Rectal smooth muscle tissue (tissue), 1 donor: ENCODE measurements around the gene CD109.

ENCODE experiments used
- H3K27ac ChIP-seq: one replicate; pipeline ENCODE4 v1.7.0; 2013; ENCODE audit warnings: low read depth, low read length, inconsistent platforms
- H3K27me3 ChIP-seq: one replicate; pipeline ENCODE4 v1.7.0; 2013; ENCODE audit warnings: low read length; ENCODE audit not compliant: control insufficient read depth, insufficient read depth
- H3K36me3 ChIP-seq: one replicate; pipeline ENCODE4 v1.7.0; 2013; ENCODE audit warnings: low read length; ENCODE audit not compliant: control insufficient read depth, insufficient read depth
- H3K4me1 ChIP-seq: one replicate; pipeline ENCODE4 v1.7.0; 2013; ENCODE audit warnings: low read length; ENCODE audit not compliant: control insufficient read depth, insufficient read depth
- H3K4me3 ChIP-seq: one replicate; pipeline ENCODE4 v1.7.0; 2013; ENCODE audit warnings: low read length
- H3K9ac ChIP-seq: one replicate; pipeline ENCODE4 v1.7.0; 2013; ENCODE audit warnings: low read length

CD109 gene

DNA sequence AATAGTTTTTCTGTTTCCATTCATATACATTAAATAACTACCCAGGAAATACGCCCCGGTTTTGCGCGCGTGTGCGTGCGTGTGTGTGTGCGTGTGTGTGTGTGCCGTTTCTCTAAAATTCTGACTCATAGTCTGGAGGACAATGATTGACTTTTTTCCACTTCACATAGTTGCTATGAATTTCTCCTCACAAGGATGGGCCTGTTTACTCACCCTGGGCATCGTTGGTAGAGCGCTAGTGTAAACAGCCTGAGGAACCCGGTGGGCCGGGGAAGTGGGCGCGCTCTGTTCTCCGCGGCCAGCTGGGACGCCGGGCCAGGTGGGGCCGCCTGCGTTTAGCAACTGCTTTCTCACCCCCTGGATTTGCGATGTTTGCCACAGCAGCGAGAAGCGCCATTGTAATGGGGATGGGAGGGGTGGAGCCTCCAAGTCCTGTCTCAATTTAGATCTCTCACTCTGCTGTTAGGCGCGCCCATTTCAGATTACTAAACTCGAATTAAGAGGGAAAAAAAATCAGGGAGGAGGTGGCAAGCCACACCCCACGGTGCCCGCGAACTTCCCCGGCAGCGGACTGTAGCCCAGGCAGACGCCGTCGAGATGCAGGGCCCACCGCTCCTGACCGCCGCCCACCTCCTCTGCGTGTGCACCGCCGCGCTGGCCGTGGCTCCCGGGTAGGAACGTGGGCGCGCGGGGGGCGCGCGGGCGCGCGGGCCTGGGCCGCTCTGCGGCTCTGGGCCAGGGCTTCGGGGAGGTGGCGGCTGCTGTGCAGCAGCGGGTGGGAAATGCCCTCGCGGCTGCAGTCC is at the start of gene CD109:
CD109 (plus strand) TSS at position 585 of the 803 bp plus-strand sequence; CDS start at position 598, 13 bp downstream.
- Histone ChIP-seq H3K9ac (peak within 1 kb of the TSS; percentile 68), H3K4me3 (peak within 1 kb of the TSS; percentile 78)

DNA sequence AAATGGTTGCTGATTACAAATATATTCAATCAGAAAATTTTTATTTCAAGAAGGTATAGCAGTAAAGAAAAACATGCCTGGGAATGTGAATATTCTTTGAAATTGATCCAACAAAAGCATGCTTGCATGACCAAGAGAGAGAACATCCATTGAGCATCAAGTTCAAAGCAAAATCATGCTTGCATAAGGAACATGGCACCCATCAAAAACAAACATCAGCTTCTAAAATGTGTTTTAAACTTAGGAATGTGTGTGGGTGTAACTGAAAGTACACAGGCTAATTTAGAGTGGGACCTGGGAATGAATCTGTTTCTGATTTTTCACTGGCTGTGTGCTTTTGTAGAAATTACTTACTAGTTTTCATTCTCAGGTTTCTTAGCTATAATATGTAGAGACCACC is 47.8 kb upstream of the CD109 start:
- H3K9ac ChIP-seq = no peak overlapping the region
- H3K4me1 ChIP-seq = no peaks in the 10 kb centered on the region
- peaks cover 3% of the 10 kb centered on the region for H3K36me3 ChIP-seq
- no peak overlapping the region for H3K27ac ChIP-seq
- no peaks in the 10 kb centered on the region for H3K27me3 ChIP-seq
- H3K4me3 ChIP-seq = no peak overlapping the region

More for the DNA sequence above, at the start of gene CD109:
- Histone ChIP-seq H3K27ac (peak within 1 kb of the TSS; percentile 92), H3K4me1 (peaks cover 20% of the 10 kb centered on the region), H3K36me3 (no peaks in the 10 kb centered on the region), H3K27me3 (no peaks in the 10 kb centered on the region)

DNA sequence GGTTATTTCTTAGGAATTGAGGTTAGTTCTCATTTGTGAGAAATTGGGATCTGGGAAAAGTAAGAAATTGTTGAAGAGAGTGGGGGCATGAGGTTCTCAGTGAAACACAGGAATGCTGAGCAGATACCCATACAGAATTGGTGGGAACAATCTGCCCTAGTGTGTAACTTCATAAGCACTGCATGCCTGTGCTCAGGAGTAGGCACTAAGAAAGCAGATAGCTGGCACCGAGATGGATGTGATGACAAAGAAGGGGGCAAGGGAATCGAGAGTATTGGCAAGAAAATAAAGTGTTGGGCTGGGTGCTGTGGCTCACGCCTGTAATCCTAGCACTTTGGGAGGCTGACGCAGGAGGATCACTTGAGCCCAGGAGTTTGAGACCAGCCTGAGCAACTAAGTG is 46.2 kb upstream of the CD109 start:
- Histone ChIP-seq H3K4me3 (no peak overlapping the region), H3K36me3 (peaks cover 3% of the 10 kb centered on the region)

DNA sequence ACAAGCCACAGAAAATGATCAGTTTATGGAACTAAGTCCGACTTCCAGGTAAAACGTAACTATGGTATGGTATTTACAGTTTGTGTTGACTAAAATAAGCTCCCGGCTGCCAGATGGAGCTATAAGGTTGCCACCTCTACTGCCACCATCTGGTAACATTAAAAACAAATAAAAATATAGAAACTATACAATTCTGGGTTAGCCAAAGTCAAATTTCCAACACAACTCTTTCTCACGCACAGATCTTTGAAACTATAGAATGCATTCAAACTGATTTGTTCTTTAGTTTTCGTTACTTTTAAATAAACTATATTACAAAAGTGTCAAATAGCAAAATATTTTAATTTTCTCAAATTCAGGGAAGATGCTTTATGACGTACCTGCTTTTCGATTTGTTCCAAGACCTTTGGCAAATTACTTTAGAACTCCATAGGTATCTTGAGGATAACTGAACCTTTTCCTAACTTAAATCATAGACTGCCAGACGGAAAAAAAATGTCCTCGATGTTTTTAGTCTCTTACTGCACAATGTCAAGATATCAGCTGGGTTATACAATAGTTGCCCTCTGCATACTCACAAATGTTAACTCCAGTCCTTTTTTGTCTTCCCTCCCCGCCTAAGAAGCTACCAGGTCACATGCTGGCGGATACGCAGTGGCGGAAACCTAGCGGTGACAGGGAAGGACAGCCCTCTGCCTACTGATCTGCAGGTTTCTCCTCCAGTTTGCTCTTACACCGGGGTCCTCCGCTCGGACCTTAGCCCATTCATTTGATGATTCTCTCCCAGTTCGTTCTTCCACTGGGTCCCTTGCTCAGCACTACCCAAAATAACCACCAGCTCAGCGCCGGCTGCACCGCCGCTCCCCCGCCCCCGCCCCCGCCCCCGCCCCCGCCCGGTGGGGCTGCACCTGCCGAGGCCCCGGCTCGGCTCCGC is 43.1 kb upstream of the CD109 start:
- no peaks in the 10 kb centered on the region for H3K27me3 ChIP-seq
- peak overlapping the region; percentile 96 for H3K27ac ChIP-seq
- peak overlapping the region; percentile 95 for H3K4me3 ChIP-seq

More for the DNA sequence above, 46.2 kb upstream of the CD109 start:
- Histone ChIP-seq H3K27ac (no peak overlapping the region), H3K9ac (no peak overlapping the region), H3K4me1 (no peaks in the 10 kb centered on the region), H3K27me3 (no peaks in the 10 kb centered on the region)

DNA sequence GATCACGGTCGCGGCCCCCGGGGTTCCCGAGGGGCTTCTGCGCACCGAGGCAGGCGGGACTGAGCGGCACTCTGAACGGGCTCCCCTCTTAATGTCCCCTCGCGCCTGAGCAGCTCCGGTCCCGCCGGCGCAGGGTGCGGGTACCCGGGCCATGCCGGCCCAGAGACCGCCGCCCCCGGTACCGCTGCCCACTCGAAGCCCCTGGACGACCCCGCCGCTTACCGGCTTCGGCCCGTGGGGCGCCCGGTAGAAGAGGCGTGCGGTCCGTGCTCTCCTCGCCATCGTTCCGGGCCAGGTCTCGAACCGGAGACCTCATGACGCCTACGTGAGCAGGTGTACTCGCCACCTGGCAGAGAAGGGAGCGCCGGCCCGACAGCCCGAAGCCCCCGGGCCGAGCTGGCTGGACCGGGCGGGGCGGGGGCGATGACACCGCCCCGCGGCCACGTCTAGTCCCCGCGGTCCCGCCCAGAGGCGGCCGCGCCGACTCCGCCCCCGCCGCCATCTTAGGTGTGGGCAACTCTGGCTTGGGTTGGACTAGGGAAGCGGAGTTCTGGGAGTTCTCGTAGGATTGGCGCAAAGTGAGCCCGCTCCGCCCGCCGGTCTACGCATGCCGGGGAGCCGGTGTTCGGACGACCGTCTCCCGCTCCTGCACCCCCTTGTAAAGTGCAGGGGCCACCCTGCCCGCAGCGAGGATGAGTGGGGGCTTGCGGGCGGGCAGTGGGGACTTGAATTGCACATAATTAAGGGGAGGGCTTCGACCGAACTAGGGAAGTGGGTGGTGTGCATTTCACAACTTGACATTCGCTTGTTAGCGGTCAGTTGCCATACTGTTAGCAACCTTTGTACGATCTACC is 42.2 kb upstream of the CD109 start, which contains the start of gene SLC17A5:
SLC17A5 (minus strand) TSS at position 422 of the 854 bp plus-strand sequence; CDS start at position 316, 106 bp downstream.
- H3K36me3 ChIP-seq = peaks cover 3% of the 10 kb centered on the region
- H3K4me3 ChIP-seq = peak within 1 kb of the TSS; percentile 95
- H3K27me3 ChIP-seq = no peaks in the 10 kb centered on the region
- peak within 1 kb of the TSS; percentile 99 for H3K9ac ChIP-seq
- H3K4me1 ChIP-seq = no peaks in the 10 kb centered on the region
- peak within 1 kb of the TSS; percentile 96 for H3K27ac ChIP-seq

More for the DNA sequence above, 43.1 kb upstream of the CD109 start:
- Histone ChIP-seq H3K36me3 (peaks cover 3% of the 10 kb centered on the region), H3K9ac (no peak overlapping the region), H3K4me1 (no peaks in the 10 kb centered on the region)

DNA sequence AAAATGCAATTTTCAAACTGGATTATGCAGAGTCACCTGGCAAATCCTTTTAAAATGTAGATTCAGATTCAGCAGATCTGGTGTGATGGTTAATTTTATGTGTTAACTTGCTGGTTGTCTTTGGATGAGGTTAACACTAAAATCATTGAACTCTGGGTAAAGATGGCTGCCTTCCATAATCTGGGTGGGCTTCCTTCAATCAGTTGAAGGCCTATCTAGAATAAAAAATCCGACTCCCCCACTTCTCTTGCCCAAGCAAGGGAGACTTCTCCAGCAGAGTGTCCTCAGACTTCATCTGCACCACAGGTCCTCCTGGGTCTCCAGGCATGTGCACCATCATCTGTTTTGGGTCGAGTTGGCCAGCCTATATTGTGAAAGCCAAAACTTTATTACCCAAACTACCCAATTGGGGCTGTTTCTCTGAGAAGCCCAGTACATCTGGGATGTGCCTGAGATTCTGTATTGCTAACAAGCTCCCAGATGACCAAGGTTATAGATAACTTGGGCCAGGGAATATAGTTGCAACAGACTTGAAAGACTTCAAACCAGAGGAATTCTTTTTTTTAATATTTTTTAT is 40.6 kb upstream of the CD109 start:
- no peaks in the 10 kb centered on the region for H3K4me1 ChIP-seq
- H3K27ac ChIP-seq = no peak overlapping the region
- no peaks in the 10 kb centered on the region for H3K36me3 ChIP-seq
- no peak overlapping the region for H3K9ac ChIP-seq
- H3K27me3 ChIP-seq = no peaks in the 10 kb centered on the region
- H3K4me3 ChIP-seq = no peak overlapping the region

DNA sequence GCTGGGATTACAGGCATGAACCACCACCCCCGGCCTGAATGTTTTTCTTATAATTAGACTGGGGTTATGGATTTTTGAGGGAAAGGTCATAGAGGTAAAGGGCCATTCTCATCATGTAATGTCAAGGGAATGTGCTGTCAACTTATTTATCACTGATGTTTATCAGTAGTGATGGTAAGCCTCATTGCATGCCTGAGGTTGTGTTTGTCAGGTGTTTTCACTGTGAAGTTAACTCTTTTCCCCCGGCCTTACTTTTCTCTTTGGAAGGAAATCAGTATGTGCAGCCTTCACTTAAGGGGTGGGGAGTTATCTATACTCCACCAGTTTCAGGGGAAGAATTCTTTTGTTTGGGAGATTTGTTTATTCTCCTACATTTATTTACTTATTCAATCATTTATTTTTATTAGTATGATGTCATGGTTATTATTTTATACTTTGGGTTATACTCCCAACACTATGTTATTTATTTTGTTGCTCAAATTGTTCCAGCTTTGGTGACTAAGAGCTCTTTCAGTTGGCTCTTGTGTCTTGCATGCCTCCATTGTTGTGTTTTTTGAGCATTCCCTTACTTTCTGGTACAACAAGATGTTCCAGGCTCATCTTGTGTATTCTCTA is 39.4 kb upstream of the CD109 start:
- no peaks in the 10 kb centered on the region for H3K36me3 ChIP-seq
- no peak overlapping the region for H3K4me3 ChIP-seq
- no peaks in the 10 kb centered on the region for H3K4me1 ChIP-seq
- H3K27me3 ChIP-seq = no peaks in the 10 kb centered on the region
- H3K27ac ChIP-seq = no peak overlapping the region
- no peak overlapping the region for H3K9ac ChIP-seq

DNA sequence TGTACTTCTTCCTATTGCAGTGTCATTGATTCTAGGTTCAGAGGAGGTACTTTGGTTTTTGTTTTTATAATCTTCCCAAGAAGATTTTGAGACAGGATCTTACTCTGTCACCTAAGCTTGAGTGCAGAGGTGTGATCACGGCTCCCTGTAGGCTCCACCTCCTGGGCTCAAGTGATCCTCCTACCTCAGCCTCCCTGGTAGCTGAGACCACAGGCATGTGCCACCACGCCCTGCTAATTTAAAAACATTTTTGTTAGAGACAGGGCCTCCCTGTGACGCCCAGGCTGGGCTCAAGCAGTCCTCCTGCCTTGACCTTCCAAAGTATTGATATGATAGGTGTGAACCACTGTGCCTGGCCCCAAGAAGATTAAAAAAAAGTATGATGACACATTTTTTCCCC is 38.8 kb upstream of the CD109 start:
- no peaks in the 10 kb centered on the region for H3K27me3 ChIP-seq

DNA sequence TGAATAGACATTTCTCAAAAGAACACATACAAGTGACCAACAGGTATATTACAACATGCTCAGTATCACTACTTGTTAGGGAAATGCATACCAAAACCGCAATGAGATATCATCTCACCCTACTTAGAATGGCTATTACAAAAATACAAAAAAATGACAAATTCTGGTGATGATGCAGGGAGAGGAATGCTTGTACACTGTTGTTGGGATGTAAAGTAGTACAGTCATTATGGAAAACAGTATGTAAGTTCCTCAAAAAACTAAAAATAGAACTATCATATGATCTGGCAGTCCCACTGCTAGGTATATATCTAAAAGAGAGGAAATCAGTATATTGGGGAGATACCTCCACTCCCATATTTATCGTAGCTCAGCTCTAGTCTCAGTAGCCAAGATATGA is 31.3 kb upstream of the CD109 start:
- H3K36me3 ChIP-seq = no peaks in the 10 kb centered on the region
- H3K27me3 ChIP-seq = no peaks in the 10 kb centered on the region
- H3K4me3 ChIP-seq = no peak overlapping the region
- H3K4me1 ChIP-seq = no peaks in the 10 kb centered on the region
- H3K27ac ChIP-seq = no peak overlapping the region
- H3K9ac ChIP-seq = no peak overlapping the region

More for the DNA sequence above, 38.8 kb upstream of the CD109 start:
- Histone ChIP-seq H3K27ac (no peak overlapping the region), H3K36me3 (no peaks in the 10 kb centered on the region), H3K4me1 (no peaks in the 10 kb centered on the region), H3K9ac (no peak overlapping the region), H3K4me3 (no peak overlapping the region)

DNA sequence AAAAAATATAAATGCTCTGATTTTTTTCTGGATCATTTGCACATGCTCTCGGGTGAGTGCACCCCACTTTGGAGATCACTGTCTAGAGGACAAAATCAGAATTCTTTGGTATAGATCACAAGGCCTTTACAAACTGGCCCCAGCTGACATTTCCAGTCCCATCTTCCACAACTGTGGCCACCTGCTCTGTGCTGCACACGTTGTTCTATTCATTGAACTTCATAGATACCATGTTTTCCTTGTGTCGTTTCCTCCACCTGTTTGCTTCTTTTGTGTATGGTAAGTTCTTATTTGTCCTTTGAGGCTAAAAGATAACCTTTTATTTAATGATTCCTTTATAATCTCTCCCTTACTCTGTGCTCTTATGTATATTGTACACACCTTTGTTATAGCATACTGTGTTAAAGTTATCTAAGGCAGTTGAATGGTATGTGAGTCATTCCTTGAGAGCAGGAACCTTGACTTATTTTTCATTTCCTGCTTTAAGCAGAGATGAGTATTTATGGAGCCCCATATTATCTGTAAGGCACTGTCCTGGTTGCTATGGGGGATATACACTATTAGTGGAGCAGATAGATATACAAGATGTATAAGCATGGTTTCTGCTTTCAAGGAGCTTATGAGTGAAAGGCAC is 30.2 kb upstream of the CD109 start:
- Histone ChIP-seq H3K27ac (no peak overlapping the region), H3K9ac (no peak overlapping the region), H3K4me1 (no peaks in the 10 kb centered on the region), H3K4me3 (no peak overlapping the region), H3K27me3 (no peaks in the 10 kb centered on the region), H3K36me3 (no peaks in the 10 kb centered on the region)

DNA sequence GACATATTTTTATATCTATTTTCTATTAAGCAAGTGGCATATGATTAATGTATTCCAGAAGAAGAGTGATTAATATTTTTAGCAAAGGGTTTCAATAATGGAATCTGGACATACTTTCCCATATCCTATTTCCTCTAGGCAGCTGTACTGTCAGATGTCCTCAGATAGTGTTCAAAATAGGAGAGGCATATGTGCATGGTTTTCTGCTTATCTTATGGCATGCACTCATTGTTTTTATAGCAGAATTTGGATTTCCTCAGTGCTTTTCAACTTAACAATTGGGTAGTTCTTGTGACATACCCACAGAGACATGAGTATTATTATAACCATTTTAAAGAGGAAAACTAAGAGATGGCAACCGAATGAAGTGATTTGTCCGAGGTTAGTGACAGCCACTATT is 29.6 kb upstream of the CD109 start:
- no peak overlapping the region for H3K27ac ChIP-seq
- no peak overlapping the region for H3K9ac ChIP-seq
- no peaks in the 10 kb centered on the region for H3K27me3 ChIP-seq
- no peak overlapping the region for H3K4me3 ChIP-seq
- H3K4me1 ChIP-seq = no peaks in the 10 kb centered on the region
- no peaks in the 10 kb centered on the region for H3K36me3 ChIP-seq
